ENCODE measurements around the gene PHRF1.

DNA sequence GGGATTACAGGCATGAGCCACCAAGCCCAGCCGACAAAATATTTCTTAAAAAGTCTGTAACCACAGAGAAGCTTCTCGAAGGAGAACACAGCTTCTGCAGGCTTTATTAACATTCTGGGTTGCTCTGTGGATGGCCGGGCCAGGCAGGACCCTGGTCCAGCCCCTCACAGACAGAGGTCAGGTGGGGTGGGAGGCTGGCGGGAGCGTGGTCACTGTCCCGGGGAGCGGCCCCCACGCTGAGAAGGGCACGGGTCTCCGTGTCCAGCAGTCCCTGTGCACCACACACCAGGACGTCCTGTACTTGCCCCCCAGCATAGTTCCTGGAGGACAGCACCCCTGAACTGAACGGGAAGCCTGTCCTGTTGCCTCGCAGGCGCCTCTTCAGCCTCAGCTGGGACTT, 80.2 kb downstream of the PHRF1 start:
- TF ChIP-seq CTCF (IDR thresholded peaks at IDR 0.05; ENCODE audit: low read depth, low read length) = no peak
- TF ChIP-seq EZH2phosphoT487 (IDR thresholded peaks at IDR 0.05; ENCODE audit: low read depth) = no peak

Measured in OCI-LY3 (cell line).